ENCODE results near the gene PMFBP1. TPM values are rescaled to one million over a fixed set of nuclear protein-coding genes. Genes with fewer than 3 reads are reported as not detected.
A peak's percentile ranks its signal among the peaks of the same experiment; 100 is the strongest.

PMFBP1 gene, protein sequence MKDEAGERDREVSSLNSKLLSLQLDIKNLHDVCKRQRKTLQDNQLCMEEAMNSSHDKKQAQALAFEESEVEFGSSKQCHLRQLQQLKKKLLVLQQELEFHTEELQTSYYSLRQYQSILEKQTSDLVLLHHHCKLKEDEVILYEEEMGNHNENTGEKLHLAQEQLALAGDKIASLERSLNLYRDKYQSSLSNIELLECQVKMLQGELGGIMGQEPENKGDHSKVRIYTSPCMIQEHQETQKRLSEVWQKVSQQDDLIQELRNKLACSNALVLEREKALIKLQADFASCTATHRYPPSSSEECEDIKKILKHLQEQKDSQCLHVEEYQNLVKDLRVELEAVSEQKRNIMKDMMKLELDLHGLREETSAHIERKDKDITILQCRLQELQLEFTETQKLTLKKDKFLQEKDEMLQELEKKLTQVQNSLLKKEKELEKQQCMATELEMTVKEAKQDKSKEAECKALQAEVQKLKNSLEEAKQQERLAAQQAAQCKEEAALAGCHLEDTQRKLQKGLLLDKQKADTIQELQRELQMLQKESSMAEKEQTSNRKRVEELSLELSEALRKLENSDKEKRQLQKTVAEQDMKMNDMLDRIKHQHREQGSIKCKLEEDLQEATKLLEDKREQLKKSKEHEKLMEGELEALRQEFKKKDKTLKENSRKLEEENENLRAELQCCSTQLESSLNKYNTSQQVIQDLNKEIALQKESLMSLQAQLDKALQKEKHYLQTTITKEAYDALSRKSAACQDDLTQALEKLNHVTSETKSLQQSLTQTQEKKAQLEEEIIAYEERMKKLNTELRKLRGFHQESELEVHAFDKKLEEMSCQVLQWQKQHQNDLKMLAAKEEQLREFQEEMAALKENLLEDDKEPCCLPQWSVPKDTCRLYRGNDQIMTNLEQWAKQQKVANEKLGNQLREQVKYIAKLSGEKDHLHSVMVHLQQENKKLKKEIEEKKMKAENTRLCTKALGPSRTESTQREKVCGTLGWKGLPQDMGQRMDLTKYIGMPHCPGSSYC
- 1 to 10 TPM in 1 of 2 donors, not detected in 1; 2.0 TPM for total RNA-seq

DNA sequence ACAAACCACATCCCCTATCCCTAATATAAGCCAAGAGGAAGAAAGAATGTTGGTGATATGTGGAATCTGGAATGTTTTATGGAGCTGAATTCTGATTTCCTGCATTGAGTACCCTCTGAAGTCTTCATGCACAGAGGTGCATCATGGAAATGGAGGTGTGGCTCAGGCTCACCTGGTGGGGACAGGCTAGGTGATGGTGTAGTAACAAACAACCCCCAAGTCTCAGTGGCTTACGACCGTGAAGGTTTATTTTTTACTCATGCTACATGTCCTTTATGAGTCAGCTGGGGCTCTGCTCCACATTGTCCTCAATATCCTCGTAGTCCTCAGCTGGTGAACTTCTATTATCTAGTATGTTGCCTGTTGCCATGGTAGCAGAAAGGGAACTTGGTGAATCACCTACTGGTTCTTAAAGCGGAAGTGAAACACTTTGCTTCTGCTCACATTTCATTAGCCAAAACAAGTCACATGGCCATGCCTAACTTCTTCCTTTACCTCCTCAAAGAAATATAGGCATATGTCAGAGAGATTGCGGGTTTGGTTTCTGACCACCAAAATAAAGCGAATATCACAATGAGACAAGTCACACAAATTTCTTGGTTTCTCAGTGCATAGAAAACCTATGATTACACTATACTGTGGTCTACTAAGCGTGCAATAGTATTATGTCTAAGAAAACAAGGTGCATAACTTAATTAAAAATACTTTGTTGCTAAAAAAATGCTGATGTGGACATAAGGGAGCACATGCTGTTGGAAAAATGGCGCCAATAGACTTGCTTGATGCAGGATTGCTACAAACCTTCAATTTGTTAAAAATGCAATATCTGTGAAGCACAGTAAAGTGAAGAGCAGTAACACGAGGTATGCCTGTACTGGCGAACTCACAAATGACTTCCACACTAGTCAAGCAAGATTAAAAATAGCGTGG, at the start of gene PMFBP1:
Gene PMFBP1, minus strand, starts transcription at position 51 of the 930 bp plus-strand sequence. CDS start 947 bp downstream, outside the sequence.
- TF ChIP-seq, protein P1, sequence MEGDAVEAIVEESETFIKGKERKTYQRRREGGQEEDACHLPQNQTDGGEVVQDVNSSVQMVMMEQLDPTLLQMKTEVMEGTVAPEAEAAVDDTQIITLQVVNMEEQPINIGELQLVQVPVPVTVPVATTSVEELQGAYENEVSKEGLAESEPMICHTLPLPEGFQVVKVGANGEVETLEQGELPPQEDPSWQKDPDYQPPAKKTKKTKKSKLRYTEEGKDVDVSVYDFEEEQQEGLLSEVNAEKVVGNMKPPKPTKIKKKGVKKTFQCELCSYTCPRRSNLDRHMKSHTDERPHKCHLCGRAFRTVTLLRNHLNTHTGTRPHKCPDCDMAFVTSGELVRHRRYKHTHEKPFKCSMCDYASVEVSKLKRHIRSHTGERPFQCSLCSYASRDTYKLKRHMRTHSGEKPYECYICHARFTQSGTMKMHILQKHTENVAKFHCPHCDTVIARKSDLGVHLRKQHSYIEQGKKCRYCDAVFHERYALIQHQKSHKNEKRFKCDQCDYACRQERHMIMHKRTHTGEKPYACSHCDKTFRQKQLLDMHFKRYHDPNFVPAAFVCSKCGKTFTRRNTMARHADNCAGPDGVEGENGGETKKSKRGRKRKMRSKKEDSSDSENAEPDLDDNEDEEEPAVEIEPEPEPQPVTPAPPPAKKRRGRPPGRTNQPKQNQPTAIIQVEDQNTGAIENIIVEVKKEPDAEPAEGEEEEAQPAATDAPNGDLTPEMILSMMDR (IDR thresholded peaks at IDR 0.05): no peak
- Histone ChIP-seq H3K27ac (no peak within 1 kb of the TSS), H3K36me3 (no peaks in the 10 kb centered on the region), H3K4me3 (no peak within 1 kb of the TSS), H3K27me3 (no peaks in the 10 kb centered on the region), H3K9me3 (no peaks in the 10 kb centered on the region), H3K4me1 (no peaks in the 10 kb centered on the region)
- DNase-seq (ENCODE audit: low spot score): peak; percentile 72

DNA sequence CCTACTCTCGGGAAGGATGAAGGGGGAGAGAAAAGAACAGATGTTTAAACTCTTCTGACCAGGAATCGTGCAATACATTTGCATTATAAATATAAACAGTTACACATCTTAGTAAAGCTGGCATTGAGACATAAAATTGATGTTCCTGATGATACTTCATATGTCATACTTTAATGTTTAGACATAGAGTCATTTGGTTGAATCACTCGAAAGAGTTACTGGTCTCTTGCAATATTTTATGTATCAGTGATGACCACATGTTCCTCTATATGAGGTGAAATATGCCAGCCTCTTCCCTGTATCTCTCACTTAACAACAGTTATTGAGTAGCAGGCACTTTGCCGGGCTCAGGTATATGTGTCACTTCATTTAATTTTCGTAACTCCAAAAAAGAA, 49.7 kb upstream of the PMFBP1 start:
- H3K4me3 ChIP-seq: no peak overlapping the region
- TF ChIP-seq, protein P1 (IDR thresholded peaks at IDR 0.05): no peak
- no peak overlapping the region for H3K27ac ChIP-seq
- no peaks in the 10 kb centered on the region for H3K9me3 ChIP-seq
- no peaks in the 10 kb centered on the region for H3K36me3 ChIP-seq
- no peaks in the 10 kb centered on the region for H3K27me3 ChIP-seq
- H3K4me1 ChIP-seq: no peaks in the 10 kb centered on the region
- DNase-seq (ENCODE audit: low spot score): no peak

DNA sequence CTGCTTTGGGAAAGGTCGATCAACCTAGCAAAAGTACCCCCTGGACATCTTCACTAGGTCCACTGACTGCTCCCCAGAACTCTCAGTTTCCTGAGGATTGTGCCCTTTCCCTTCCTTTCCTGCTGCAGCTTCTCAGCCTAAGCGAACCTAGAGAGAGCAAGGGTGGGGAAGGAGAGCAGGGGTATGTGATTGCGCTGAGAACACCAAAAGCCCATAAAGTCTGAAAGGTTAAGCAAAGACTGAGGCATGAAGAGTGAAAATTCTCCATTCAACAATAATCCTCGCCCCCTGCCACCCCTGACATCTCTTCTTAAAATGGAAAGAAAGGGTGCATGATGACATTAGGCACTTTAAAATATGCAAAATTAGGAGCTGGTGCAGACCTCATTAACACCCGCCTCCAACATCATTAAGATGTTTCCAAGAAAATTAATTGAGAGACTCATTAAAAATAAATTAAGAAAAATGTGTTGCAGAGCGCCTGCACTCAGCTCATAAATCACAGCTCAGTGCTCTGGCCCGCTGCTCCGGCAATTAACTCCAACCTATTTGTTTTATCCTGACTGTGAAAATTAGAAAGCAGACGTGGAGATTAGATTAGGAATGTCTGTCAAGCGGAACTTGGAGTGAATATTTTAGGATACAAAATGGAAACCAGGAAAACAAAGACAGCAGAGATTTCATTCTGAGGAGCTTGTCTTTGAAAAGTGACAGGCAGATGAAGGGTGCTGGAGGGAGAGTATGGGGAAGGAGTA, 49.1 kb upstream of the PMFBP1 start:
- H3K27me3 ChIP-seq: no peaks in the 10 kb centered on the region
- H3K4me3 ChIP-seq: no peak overlapping the region
- no peaks in the 10 kb centered on the region for H3K9me3 ChIP-seq
- H3K36me3 ChIP-seq: no peaks in the 10 kb centered on the region
- no peaks in the 10 kb centered on the region for H3K4me1 ChIP-seq
- TF ChIP-seq, protein P1 (IDR thresholded peaks at IDR 0.05): no peak
- H3K27ac ChIP-seq: no peak overlapping the region
- no peak for DNase-seq (ENCODE audit: low spot score)

DNA sequence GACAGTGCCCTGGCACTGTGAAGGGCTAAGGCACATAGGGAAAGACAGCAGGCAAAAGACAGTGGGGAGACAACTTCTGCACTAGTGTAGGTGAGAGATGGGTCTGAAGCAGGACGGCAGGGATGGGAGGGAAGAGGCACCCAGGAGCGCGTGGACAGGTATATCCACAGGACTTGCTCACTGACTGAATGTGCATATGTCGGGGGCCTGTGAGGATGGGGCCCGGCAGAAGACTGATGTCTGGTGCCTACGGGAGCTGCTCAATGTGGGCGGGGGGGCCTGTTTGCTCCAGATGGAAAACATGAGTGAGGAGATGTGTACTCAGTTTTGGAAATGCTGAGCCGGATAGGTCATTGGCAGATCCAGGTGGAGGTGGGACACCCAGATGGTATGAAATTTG, 47.3 kb upstream of the PMFBP1 start:
- DNase-seq (ENCODE audit: low spot score): no peak
- Histone ChIP-seq H3K27me3 (no peaks in the 10 kb centered on the region), H3K4me1 (no peaks in the 10 kb centered on the region), H3K36me3 (no peaks in the 10 kb centered on the region), H3K27ac (no peak overlapping the region), H3K4me3 (no peak overlapping the region), H3K9me3 (no peaks in the 10 kb centered on the region)
- TF ChIP-seq, protein P1 (IDR thresholded peaks at IDR 0.05): no peak

Data from right atrium auricular region (tissue), 2 donors.